GM18951 (cell line): ENCODE measurements around the gene UBALD2.

ENCODE experiments used
- POLR2A ChIP-seq: IDR thresholded peaks from 4 replicates; pipeline ENCODE4 v1.6.1; 2011; ENCODE audit warnings: mild to moderate bottlenecking; ENCODE audit not compliant: insufficient read length, insufficient read depth; ENCODE audit errors: extremely low read depth
- in situ Hi-C: fragments of 300-500 bp; cut with MboI; formaldehyde crosslinking; loops from one replicate; pipeline ENCODE4 v1.12.0; 2022; ENCODE audit warnings: low sequenced_read_pairs, mixed read lengths, inconsistent platforms; ENCODE audit not compliant: unreplicated experiment

Gene UBALD2

DNA sequence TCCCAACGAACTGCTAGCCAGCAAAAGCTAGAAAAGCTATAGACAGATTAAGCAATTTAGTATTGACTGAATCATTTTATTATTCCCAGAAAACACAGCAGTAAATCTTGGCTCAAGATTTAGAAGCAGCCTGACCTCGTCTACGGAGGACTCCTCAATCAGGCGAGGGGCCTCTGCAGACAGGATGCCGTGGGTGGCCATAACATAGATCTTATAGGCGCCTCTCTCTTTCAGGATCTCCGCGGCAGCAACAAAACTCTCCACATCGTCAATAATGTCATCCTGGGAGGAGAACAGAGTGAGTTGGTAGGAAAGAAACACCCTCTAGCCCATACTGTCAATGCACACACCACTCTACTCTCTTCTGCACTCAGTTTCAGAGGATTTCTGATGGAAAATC lies 47.6 kb downstream of the UBALD2 start:
- TF ChIP-seq POLR2A, result no peak
- in situ Hi-C loops, result no loop called here

DNA sequence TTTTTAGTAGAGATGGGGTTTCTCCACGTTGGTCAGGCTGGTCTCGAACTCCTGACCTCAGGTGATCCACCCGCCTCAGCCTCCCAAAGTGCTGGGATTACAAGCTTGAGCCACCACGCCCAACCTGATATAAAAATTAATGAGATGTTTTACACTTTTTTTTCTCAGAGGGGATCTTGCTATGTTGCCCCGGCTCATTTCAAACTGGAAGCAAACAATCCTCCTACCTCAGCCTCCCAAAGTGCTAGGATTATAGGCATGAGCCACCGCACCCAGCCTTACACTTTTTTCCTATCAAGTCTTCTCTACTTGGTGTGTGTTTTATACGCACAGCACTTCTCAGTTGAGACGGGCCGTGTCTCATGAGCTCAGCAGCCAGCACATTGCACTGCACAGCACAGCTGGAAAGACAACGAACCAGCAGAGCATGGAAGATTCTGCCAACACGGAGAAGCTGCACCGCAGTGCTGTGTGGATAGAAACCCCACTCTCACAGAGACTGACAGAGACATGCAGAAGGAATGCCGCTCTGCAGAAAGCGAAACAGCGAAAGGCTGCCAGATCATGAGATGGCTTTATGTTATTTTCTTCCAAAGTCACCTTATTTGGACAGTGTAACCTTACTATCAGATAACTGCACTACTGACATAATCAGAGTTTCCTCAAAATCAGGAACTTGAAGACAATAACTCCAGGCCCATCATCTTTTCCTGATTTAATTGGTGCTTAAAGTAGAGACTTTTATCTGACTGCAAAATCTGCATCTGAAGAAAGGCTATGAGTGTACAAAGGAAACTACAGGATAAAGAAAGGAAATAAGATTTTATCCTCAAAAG lies 49.5 kb downstream of the UBALD2 start:
- TF ChIP-seq POLR2A, result no peak
- in situ Hi-C loops, result no loop called here

GRCh38 chr17:76317535-76317934 lies 52.4 kb downstream of the UBALD2 start:
- in situ Hi-C loops, result no loop called here
- TF ChIP-seq POLR2A, result no peak

- in situ Hi-C loops, result no loop called here
- no peak for TF ChIP-seq POLR2A
Observed at GRCh38 chr17:76318586-76318985, 53.4 kb downstream of the UBALD2 start.
